Neutrophil (primary cell): ENCODE data around the gene ASPG.

ENCODE experiments used
- H3K27ac ChIP-seq: fragments of 200-600 bp; sonication (generic); 2 replicates; pipeline ENCODE4 v1.5.1; 2016; ENCODE audit warnings: mild to moderate bottlenecking, moderate library complexity
- H3K27me3 ChIP-seq: fragments of 200-600 bp; sonication (generic); 2 replicates; pipeline ENCODE4 v1.6.0; 2016; ENCODE audit warnings: mild to moderate bottlenecking
- H3K36me3 ChIP-seq: fragments of 200-600 bp; sonication (generic); 2 replicates; pipeline ENCODE4 v1.5.1; 2017
- H3K4me1 ChIP-seq, 2 experiments: fragments of 200-600 bp in 1 of 2; sonication (generic) in 1 of 2; 1 replicate in 1 of 2; 2 replicates in 1 of 2; pipeline versions ENCODE4 v1.5.1 to v1.6.1; 2013 to 2016; ENCODE audit warnings: low read depth in 1 of 2, low read length in 1 of 2, mild to moderate bottlenecking in 1 of 2, moderate library complexity in 1 of 2; ENCODE audit not compliant: control insufficient read depth in 1 of 2, insufficient read depth in 1 of 2
- H3K4me3 ChIP-seq, 2 experiments: fragments of 200-600 bp in 1 of 2; sonication (generic) in 1 of 2; 1 replicate in 1 of 2; 2 replicates in 1 of 2; pipeline ENCODE4 v1.5.1; 2013 to 2016; ENCODE audit warnings: low read depth in 1 of 2, low read length in 1 of 2, mild to moderate bottlenecking in 1 of 2, moderate library complexity in 1 of 2
- H3K9me3 ChIP-seq: fragments of 200-600 bp; sonication (generic); 2 replicates; pipeline ENCODE4 v1.5.1; 2016
- TF ChIP-seq, protein P1 (sequence below): fragments of 200-600 bp; sonication (generic); IDR thresholded peaks from 2 replicates; pipeline ENCODE4 v1.5.1; 2016; ENCODE audit warnings: antibody characterized with exemption

ASPG gene

DNA sequence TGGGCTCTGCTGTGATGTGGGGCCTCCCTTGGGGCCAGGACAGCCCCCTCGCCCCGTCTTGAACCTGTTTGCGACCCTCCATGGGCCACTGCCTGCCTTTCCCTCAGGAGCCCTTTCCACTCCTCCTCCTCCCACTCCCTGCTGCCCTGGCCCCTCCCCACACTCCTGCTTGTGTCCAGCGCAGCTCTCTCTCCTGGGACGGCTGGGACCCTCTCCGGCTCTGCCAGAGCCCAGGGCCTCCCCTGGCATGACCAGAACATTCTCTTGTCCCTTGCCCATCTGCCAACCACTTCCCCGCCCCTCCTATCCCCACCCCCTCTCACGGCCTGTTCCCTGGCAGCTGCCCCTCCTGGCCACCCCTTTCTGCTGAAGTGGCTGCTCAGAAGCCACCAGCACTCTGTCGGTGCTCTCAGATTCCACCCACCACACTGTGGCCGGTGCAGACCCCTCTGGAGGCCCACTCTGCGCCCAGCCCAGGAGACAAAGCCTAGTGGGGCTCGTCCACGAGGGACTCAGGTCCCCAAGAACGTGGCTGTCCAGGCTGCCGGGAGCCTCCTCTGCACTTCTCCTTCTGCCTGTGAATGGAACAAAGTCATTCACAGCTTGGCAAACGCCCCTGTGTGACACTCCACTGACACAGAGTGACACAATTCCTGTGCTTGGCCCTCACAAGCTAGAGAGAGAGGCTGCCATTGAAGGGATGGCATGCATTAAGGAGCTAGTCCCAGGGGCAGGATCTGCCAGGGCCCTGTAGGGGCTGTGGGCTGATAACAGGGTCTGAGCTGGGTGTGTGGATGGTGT is 1.4 kb downstream of the ASPG start:
- no peak overlapping the region for H3K27ac ChIP-seq
- H3K9me3 ChIP-seq: no peaks in the 10 kb centered on the region
- H3K36me3 ChIP-seq: no peaks in the 10 kb centered on the region
- H3K27me3 ChIP-seq: peaks cover 55% of the 10 kb centered on the region
- H3K4me1 ChIP-seq: no peaks in the 10 kb centered on the region
- no peak overlapping the region for H3K4me3 ChIP-seq
- TF ChIP-seq, protein P1, sequence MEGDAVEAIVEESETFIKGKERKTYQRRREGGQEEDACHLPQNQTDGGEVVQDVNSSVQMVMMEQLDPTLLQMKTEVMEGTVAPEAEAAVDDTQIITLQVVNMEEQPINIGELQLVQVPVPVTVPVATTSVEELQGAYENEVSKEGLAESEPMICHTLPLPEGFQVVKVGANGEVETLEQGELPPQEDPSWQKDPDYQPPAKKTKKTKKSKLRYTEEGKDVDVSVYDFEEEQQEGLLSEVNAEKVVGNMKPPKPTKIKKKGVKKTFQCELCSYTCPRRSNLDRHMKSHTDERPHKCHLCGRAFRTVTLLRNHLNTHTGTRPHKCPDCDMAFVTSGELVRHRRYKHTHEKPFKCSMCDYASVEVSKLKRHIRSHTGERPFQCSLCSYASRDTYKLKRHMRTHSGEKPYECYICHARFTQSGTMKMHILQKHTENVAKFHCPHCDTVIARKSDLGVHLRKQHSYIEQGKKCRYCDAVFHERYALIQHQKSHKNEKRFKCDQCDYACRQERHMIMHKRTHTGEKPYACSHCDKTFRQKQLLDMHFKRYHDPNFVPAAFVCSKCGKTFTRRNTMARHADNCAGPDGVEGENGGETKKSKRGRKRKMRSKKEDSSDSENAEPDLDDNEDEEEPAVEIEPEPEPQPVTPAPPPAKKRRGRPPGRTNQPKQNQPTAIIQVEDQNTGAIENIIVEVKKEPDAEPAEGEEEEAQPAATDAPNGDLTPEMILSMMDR: no peak

DNA sequence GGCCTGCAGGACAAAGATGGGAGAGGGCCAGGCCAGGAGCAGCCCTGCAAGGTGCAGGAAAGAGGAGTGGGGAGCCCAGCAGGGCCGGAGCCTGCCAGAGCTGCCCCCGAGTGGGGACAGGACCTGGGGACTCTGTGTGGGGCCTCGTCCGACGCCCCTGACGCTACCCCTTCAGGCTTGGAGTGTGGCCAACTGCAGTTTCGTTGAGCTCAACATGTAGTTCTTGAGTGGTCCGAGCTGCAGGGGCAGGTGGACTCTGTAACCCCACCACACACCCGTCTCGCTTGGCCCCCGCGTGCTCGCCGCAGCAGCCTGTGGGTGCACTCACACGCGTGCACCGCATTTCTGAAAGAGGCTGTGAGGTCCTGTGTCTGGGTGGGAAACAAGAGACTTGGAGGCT is 2.0 kb downstream of the ASPG start:
- Histone ChIP-seq H3K27me3 (peaks cover 51% of the 10 kb centered on the region), H3K4me3 (no peak overlapping the region), H3K9me3 (no peaks in the 10 kb centered on the region), H3K36me3 (no peaks in the 10 kb centered on the region), H3K4me1 (no peaks in the 10 kb centered on the region), H3K27ac (no peak overlapping the region)
- TF ChIP-seq, protein P1: no peak

DNA sequence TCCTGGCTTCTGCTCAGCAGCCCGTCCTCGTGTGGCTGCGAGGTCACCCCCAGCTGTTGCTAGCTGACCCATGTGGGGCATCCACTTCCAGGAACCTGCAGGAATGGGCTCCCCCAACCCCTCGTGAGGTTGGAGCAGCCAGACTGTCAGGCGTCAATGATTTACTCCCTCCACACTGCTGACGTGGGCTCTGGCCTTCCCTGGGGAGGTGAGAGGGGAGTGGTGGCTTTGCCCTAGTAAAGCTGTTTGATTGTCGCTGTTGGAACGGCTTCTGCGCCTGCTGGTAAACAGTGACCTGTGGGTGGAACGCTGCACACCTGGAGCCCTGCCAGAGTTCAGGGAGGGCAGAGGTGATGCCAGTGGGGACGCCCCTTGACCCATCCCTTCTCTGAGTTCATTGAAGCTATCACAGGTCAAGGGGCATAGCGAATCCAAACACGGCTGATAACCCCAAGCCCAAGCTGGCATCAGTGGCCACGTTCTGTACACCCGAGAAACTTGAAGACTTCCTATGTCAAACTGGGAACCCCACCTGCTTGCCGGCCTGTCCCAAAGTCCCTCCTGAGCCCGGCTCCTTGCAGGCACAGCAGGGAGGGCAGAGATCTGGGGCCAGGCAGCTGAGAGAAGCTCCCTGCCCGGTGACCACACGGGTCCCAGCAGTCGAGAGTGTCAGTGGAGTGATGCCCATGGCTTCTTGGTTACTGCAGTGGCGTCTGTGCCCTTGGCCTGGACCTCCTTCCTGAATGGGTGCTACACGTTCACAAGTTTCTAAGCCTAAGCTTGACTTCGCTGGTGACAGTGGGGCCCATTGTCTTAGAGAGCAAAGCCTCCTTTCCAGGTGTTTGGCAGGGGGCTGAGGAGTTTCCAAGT is 2.7 kb downstream of the ASPG start:
- H3K27me3 ChIP-seq: peaks cover 44% of the 10 kb centered on the region
- no peaks in the 10 kb centered on the region for H3K9me3 ChIP-seq
- H3K36me3 ChIP-seq: no peaks in the 10 kb centered on the region
- H3K27ac ChIP-seq: no peak overlapping the region
- H3K4me3 ChIP-seq: no peak overlapping the region
- no peaks in the 10 kb centered on the region for H3K4me1 ChIP-seq
- TF ChIP-seq, protein P1: no peak

DNA sequence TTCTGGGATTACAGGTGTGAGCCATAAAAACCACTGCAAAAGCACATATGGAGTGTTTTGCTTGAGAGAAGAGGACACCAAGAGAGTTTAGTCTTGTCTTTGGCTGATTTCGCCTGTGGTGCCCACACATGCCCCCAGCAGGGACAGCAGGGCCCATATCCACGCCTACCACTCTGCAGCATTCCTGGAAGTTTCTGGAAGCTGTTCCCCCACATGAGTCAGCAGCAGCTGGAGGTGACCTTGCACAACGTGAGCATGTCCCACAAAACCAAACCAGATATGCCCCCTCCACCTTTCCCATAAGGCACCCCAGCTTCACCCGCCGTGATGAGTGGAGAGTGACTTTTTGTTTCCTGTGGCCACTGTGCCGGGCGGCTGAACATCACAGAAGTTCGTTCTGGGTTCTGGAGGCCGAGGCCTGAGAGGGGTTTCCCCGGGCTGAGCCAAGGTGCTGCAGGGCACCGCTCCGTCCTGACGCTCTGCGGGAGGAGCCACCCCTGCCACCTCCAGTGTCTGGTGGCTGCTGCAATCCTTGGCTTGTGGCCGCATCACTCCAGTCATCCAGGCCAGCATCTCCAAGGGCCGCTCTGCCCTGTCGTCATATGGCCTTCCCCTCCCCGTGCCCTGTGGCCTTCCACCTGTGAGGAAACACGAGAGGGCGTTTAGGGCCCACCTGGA is 4.7 kb downstream of the ASPG start:
- no peak overlapping the region for H3K4me3 ChIP-seq
- TF ChIP-seq, protein P1: no peak
- no peaks in the 10 kb centered on the region for H3K4me1 ChIP-seq
- no peaks in the 10 kb centered on the region for H3K9me3 ChIP-seq
- peaks cover 24% of the 10 kb centered on the region for H3K27me3 ChIP-seq
- no peak overlapping the region for H3K27ac ChIP-seq
- H3K36me3 ChIP-seq: no peaks in the 10 kb centered on the region

DNA sequence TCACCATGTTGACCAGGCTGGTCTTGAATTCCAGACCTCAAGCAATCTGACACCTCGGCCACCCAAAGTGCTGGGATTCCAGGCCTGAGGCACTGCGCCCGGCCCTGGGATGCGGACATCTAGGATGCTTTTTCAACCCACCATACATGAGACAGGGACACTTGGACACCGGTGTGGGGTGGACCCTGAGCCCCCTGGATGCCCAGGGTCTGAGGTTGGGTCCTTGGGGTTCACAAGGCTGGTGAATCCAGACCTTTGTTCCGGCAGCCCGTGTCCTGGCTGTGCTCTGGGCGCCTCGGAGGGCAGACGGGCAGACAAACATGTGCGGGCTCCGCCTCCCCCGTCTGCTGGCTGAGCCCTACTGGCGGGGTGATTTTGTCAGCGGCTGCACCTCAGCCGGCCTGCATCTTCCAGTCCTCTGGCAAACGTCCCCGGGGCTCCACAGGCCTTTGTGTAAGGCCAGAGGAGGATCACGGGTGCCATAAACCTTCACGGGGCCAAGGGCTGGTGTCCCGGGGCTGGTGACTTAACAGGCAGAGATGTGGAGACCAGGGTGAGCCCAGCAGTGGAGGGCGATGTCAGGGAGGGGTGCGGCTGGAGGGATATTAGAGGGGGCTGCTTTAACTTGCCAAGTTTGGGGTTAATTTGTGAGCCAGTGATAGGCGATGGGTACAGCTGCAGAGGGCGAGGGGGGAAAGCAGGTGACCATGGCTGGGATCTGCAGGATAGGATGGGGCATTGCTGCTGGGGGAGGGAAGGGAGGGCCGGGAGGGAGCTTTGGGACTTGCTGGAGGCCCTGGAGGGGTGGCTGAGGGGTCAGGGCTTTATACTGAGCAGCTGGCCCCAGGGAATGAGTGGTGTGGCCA is 5.8 kb downstream of the ASPG start:
- H3K36me3 ChIP-seq: no peaks in the 10 kb centered on the region
- no peaks in the 10 kb centered on the region for H3K4me1 ChIP-seq
- H3K4me3 ChIP-seq: no peak overlapping the region
- no peak overlapping the region for H3K27ac ChIP-seq
- peaks cover 13% of the 10 kb centered on the region for H3K27me3 ChIP-seq
- TF ChIP-seq, protein P1: no peak
- no peaks in the 10 kb centered on the region for H3K9me3 ChIP-seq
